Measurements from ENCODE around the gene MCOLN1.

MCOLN1 gene

DNA sequence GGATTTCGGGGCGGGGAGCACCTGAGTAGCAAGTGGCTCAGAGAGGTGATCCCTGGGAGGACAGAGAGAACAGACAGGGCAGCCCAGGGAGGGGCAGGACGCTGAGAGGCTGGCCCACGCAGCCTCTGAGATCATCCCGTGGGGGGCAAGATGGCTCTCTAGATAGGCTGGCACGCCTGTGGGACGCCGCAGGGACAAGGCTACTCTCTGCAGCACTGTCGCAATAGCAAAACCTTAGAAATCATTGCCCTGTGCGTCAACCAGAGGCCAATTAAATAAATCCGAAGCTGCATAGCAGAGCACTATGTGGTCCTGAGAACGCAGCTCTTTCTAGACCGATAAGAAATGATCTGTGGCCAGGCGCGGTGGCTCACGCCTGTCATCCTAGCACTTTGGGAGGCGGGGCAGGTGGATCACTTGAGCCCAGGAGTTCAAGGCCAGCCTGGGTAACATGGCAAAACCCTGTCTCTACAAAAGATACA, 38.7 kb upstream of the MCOLN1 start:
- H3K4me1 Mint-ChIP-seq, result peaks cover 20% of the 10 kb centered on the region
- TF ChIP-seq CTCF (IDR thresholded peaks at IDR 0.05; ENCODE audit: unreplicated experiment in 3 of 3), result no peak
- no peaks in the 10 kb centered on the region for H3K9me3 Mint-ChIP-seq

GRCh38 chr19:7486923-7487322, 35.5 kb upstream of the MCOLN1 start:
- TF ChIP-seq CTCF (IDR thresholded peaks at IDR 0.05; ENCODE audit: unreplicated experiment in 3 of 3), result no peak
- Mint-ChIP-seq H3K4me3 (peak overlapping the region in 1 of 3 experiments; percentile 21), H3K4me1 (peaks cover 19% of the 10 kb centered on the region), H3K27me3 (ENCODE audit: low read depth) (no peaks in the 10 kb centered on the region), H3K36me3 (ENCODE audit: low read depth) (no peaks in the 10 kb centered on the region), H3K27ac (peak overlapping the region; percentile 23 to 67 (median 42)), H3K9me3 (no peaks in the 10 kb centered on the region)

More for the DNA sequence above, 38.7 kb upstream of the MCOLN1 start:
- Mint-ChIP-seq H3K27ac (peak overlapping the region in 2 of 3 experiments; percentile 39 to 81), H3K4me3 (peak overlapping the region in 1 of 3 experiments; percentile 50), H3K36me3 (ENCODE audit: low read depth) (no peaks in the 10 kb centered on the region), H3K27me3 (ENCODE audit: low read depth) (no peaks in the 10 kb centered on the region)

DNA sequence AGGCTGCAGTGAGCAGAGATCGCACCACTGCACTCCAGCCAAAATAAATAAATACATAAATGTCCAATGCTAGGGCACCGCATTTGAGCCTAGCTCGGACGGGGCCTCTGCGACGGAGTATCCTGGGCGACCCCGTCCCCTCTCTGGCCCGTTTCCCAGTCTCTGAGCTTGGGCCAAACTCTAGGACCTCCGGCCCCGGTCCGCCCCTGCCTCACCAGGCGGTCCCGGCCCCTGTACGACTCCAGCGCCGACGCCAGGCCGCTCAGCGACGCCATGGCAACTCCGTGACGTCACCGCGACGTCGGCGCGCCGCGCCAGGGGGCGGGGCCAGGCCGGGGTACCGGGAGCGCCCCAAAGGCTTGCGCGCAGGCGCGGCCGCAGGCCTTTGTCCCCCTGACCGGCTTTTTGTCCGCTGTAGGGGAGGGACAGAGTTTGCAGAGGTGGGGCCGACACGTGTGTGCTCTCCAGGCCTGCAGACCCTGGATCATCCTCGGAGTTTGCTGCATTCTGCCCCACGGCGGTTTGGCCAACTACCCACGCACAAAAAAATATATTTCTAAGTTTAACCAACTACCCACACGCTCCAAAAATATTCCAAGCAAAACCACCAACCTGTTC, 33.6 kb upstream of the MCOLN1 start, which contains the start of gene PEX11G:
Gene PEX11G (minus strand): TSS at position 300 of the 618 bp plus-strand sequence. CDS start 25 bp downstream, at position 275.
- no peaks in the 10 kb centered on the region for H3K9me3 Mint-ChIP-seq
- peak within 1 kb of the TSS; percentile 77 to 87 (median 78) for H3K4me3 Mint-ChIP-seq
- no peaks in the 10 kb centered on the region for H3K36me3 Mint-ChIP-seq (ENCODE audit: low read depth)
- peak within 1 kb of the TSS; percentile 96 to 98 (median 97) for H3K27ac Mint-ChIP-seq
- no peak for TF ChIP-seq CTCF (IDR thresholded peaks at IDR 0.05; ENCODE audit: unreplicated experiment in 3 of 3)
- no peaks in the 10 kb centered on the region for H3K27me3 Mint-ChIP-seq (ENCODE audit: low read depth)
- peaks cover 14% of the 10 kb centered on the region for H3K4me1 Mint-ChIP-seq

GRCh38 chr19:7489609-7490044, 32.8 kb upstream of the MCOLN1 start:
- H3K27ac Mint-ChIP-seq, result peak overlapping the region; percentile 96 to 98 (median 97)
- H3K4me1 Mint-ChIP-seq, result peaks cover 18% of the 10 kb centered on the region
- no peak for TF ChIP-seq CTCF (IDR thresholded peaks at IDR 0.05; ENCODE audit: unreplicated experiment in 3 of 3)
- H3K9me3 Mint-ChIP-seq, result no peaks in the 10 kb centered on the region
- no peaks in the 10 kb centered on the region for H3K36me3 Mint-ChIP-seq (ENCODE audit: low read depth)
- no peaks in the 10 kb centered on the region for H3K27me3 Mint-ChIP-seq (ENCODE audit: low read depth)
- peak overlapping the region; percentile 73 to 87 (median 78) for H3K4me3 Mint-ChIP-seq

DNA sequence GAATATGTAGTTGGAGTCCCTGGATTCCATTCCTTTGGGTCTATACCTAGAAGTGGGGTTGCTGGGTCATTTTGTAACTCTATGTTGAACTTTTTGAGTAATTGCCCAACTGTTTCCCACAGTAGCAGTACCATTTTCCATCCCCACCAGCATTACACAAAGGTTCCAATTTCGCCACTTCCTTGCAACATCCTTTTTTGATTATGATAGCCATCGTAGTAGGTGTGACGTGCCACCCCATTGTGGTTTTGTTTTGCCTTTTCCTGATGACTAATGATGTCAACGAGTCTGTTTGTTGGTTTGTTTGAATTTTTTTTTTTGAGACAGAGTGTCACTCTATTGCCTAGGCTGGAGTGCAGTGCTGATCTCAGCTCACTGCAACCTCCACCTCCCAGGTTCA, 30.3 kb upstream of the MCOLN1 start:
- no peak for TF ChIP-seq CTCF (IDR thresholded peaks at IDR 0.05; ENCODE audit: unreplicated experiment in 3 of 3)
- H3K9me3 Mint-ChIP-seq, result no peaks in the 10 kb centered on the region
- no peak overlapping the region for H3K4me3 Mint-ChIP-seq
- H3K36me3 Mint-ChIP-seq (ENCODE audit: low read depth), result no peaks in the 10 kb centered on the region
- H3K4me1 Mint-ChIP-seq, result peaks cover 19% of the 10 kb centered on the region
- H3K27me3 Mint-ChIP-seq (ENCODE audit: low read depth), result peaks cover 5% of the 10 kb centered on the region
- H3K27ac Mint-ChIP-seq, result peak overlapping the region in 1 of 3 experiments; percentile 54

- no peaks in the 10 kb centered on the region for H3K36me3 Mint-ChIP-seq (ENCODE audit: low read depth)
- H3K4me1 Mint-ChIP-seq, result peaks cover 19% of the 10 kb centered on the region
- no peaks in the 10 kb centered on the region for H3K9me3 Mint-ChIP-seq
- no peak for TF ChIP-seq CTCF (IDR thresholded peaks at IDR 0.05; ENCODE audit: unreplicated experiment in 3 of 3)
- peaks cover 9% of the 10 kb centered on the region for H3K27me3 Mint-ChIP-seq (ENCODE audit: low read depth)
- H3K4me3 Mint-ChIP-seq, result no peak overlapping the region
- H3K27ac Mint-ChIP-seq, result peak overlapping the region; percentile 33 to 61 (median 54)
These were observed 29.9 kb upstream of the MCOLN1 start for GRCh38 chr19:7492558-7492957.

Data from nephron (organoid).